NOMO-1 treated with dmso at 0.1 percent for 144 hours (cell line): ENCODE data around the gene AQP5.

ENCODE experiments used
- DNase-seq: peaks from one replicate; lab custom pipeline; 2025; ENCODE audit not compliant: unreplicated experiment; lab: John Stamatoyannopoulos, UW

AQP5 gene

GRCh38 chr12:49932023-49932422 is 29.6 kb upstream of the AQP5 start:
- DNase-seq, result no peak

- no peak for DNase-seq
These were observed 29.0 kb upstream of the AQP5 start for GRCh38 chr12:49932533-49933130.

- no peak for DNase-seq
These were observed 27.9 kb upstream of the AQP5 start for GRCh38 chr12:49933796-49934195.

- DNase-seq, result no peak
These were observed 27.2 kb upstream of the AQP5 start for GRCh38 chr12:49934505-49934904.

- DNase-seq, result no peak
These were observed 24.7 kb upstream of the AQP5 start for GRCh38 chr12:49936925-49937324.

GRCh38 chr12:49937639-49938300 is 23.9 kb upstream of the AQP5 start:
- no peak for DNase-seq

- DNase-seq, result no peak
These were observed 22.4 kb upstream of the AQP5 start for GRCh38 chr12:49939307-49939706.

- no peak for DNase-seq
These were observed 22.0 kb upstream of the AQP5 start for GRCh38 chr12:49939707-49940106.

GRCh38 chr12:49941556-49942511 is 19.8 kb upstream of the AQP5 start:
- no peak for DNase-seq

GRCh38 chr12:49942512-49942893 is 19.2 kb upstream of the AQP5 start:
- DNase-seq, result no peak

GRCh38 chr12:49942921-49943624 is 18.6 kb upstream of the AQP5 start:
- DNase-seq, result no peak

GRCh38 chr12:49943625-49943960 is 18.1 kb upstream of the AQP5 start:
- DNase-seq, result no peak

- no peak for DNase-seq
These were observed 17.6 kb upstream of the AQP5 start for GRCh38 chr12:49944046-49944445.

GRCh38 chr12:49944718-49945117 is 17.0 kb upstream of the AQP5 start:
- DNase-seq, result no peak

- DNase-seq, result peak; percentile 64
These were observed 16.1 kb upstream of the AQP5 start for GRCh38 chr12:49945394-49946080.

GRCh38 chr12:49946086-49946485 is 15.6 kb upstream of the AQP5 start:
- no peak for DNase-seq

GRCh38 chr12:49946497-49946896 is 15.2 kb upstream of the AQP5 start:
- no peak for DNase-seq

- no peak for DNase-seq
These were observed 14.0 kb upstream of the AQP5 start for GRCh38 chr12:49947593-49948226.

- peak; percentile 60 for DNase-seq
These were observed 12.5 kb upstream of the AQP5 start for GRCh38 chr12:49948866-49949845.
